GM12873 (cell line): Measurements from ENCODE around the gene ZHX3.

ENCODE experiments used
- CTCF ChIP-seq: IDR thresholded peaks from 2 replicates; pipeline ENCODE4 v1.5.1; 2012; ENCODE audit warnings: low read depth, mild to moderate bottlenecking, moderate library complexity, low read length, control low read depth; ENCODE audit not compliant: insufficient read depth; ENCODE audit errors: missing control alignments

Gene ZHX3

GRCh38 chr20:41309817-41310216, 7.7 kb downstream of the ZHX3 start:
- no peak for TF ChIP-seq CTCF

- TF ChIP-seq CTCF, result no peak
Observed at GRCh38 chr20:41308726-41309413, 8.7 kb downstream of the ZHX3 start.

GRCh38 chr20:41308290-41308711, 9.2 kb downstream of the ZHX3 start:
- no peak for TF ChIP-seq CTCF

- TF ChIP-seq CTCF, result no peak
Observed at GRCh38 chr20:41307021-41307420, 10.5 kb downstream of the ZHX3 start.

GRCh38 chr20:41306061-41306727, 11.3 kb downstream of the ZHX3 start:
- TF ChIP-seq CTCF, result no peak

- no peak for TF ChIP-seq CTCF
Observed at GRCh38 chr20:41304424-41305079, 13.0 kb downstream of the ZHX3 start.

- no peak for TF ChIP-seq CTCF
Observed at GRCh38 chr20:41304002-41304401, 13.5 kb downstream of the ZHX3 start.
